ENCODE measurements around the gene RBFOX2. TPM values are rescaled to one million over a fixed set of nuclear protein-coding genes. Genes with fewer than 3 reads are reported as not detected.

RBFOX2 gene
- total RNA-seq, 1 donor from 2014 or later: 58.1 TPM

DNA sequence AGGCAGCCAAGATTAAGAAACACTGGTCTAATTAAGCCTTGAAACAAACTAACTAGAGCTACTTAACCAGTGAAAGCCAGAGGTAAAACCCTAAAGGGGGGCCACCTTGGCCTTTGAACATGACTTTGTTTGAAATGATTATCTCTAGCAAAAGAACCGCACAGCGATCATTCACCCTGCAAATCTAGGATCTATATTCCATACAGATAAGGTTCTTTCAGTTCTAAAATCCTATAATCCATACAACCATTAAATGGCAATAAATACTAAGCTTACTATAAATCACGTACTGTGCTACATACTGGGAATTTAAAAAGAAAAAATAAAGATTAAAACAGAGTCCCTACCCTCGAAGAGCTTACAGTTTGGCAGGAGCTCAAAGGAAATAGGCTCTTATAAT lies 40.6 kb downstream of the RBFOX2 start:
- H3K36me3 ChIP-seq: no peaks in the 10 kb centered on the region
- intact Hi-C loops (cut with DNase I): no loop called here
- no peaks in the 10 kb centered on the region for H3K27me3 ChIP-seq
- no peaks in the 10 kb centered on the region for H3K9me3 ChIP-seq
- no peak for DNase-seq (ENCODE audit: low spot score in 2 of 2)
- no peak overlapping the region for H3K4me3 ChIP-seq
- no peak overlapping the region for H3K27ac ChIP-seq
- peaks cover 0 to 8% of the 10 kb centered on the region in 2 donors for H3K4me1 ChIP-seq
- TF ChIP-seq, protein P1, sequence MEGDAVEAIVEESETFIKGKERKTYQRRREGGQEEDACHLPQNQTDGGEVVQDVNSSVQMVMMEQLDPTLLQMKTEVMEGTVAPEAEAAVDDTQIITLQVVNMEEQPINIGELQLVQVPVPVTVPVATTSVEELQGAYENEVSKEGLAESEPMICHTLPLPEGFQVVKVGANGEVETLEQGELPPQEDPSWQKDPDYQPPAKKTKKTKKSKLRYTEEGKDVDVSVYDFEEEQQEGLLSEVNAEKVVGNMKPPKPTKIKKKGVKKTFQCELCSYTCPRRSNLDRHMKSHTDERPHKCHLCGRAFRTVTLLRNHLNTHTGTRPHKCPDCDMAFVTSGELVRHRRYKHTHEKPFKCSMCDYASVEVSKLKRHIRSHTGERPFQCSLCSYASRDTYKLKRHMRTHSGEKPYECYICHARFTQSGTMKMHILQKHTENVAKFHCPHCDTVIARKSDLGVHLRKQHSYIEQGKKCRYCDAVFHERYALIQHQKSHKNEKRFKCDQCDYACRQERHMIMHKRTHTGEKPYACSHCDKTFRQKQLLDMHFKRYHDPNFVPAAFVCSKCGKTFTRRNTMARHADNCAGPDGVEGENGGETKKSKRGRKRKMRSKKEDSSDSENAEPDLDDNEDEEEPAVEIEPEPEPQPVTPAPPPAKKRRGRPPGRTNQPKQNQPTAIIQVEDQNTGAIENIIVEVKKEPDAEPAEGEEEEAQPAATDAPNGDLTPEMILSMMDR (IDR thresholded peaks at IDR 0.05): no peak

- no peak for DNase-seq (ENCODE audit: low spot score in 2 of 2)
- H3K4me1 ChIP-seq: peaks cover 0 to 8% of the 10 kb centered on the region in 2 donors
- intact Hi-C loops (cut with DNase I): no loop called here
Observed at GRCh38 chr22:35987487-35987886, 41.1 kb downstream of the RBFOX2 start.

DNA sequence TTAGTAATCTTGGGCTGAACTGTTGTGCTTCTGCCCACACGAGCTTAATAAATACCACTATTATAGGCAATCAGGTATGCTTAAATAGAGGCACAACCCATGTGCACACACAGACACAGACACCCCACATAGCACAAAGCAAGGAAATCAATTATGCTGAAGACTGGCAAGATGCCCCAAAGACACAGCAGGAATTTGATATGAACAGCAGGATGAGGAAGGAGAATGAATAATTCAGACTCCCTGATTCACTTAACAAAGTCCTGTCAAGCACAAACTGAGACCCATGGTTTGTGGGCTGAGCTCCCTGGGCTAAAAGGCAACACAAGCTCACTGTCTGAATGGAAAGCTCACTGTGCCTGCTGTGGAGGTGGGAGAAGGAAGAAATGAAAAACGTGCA lies 42.5 kb downstream of the RBFOX2 start:
- no peaks in the 10 kb centered on the region for H3K36me3 ChIP-seq
- peaks cover 0 to 8% of the 10 kb centered on the region in 2 donors for H3K4me1 ChIP-seq
- no peaks in the 10 kb centered on the region for H3K27me3 ChIP-seq
- H3K9me3 ChIP-seq: no peaks in the 10 kb centered on the region
- no peak overlapping the region for H3K27ac ChIP-seq
- intact Hi-C loops (cut with DNase I): no loop called here
- no peak for DNase-seq (ENCODE audit: low spot score in 2 of 2)
- no peak overlapping the region for H3K4me3 ChIP-seq
- TF ChIP-seq, protein P1 (IDR thresholded peaks at IDR 0.05): no peak

More at GRCh38 chr22:35987487-35987886, 41.1 kb downstream of the RBFOX2 start:
- Histone ChIP-seq H3K27ac (no peak overlapping the region), H3K9me3 (no peaks in the 10 kb centered on the region), H3K27me3 (no peaks in the 10 kb centered on the region), H3K4me3 (no peak overlapping the region), H3K36me3 (no peaks in the 10 kb centered on the region)
- TF ChIP-seq, protein P1 (IDR thresholded peaks at IDR 0.05): no peak

DNA sequence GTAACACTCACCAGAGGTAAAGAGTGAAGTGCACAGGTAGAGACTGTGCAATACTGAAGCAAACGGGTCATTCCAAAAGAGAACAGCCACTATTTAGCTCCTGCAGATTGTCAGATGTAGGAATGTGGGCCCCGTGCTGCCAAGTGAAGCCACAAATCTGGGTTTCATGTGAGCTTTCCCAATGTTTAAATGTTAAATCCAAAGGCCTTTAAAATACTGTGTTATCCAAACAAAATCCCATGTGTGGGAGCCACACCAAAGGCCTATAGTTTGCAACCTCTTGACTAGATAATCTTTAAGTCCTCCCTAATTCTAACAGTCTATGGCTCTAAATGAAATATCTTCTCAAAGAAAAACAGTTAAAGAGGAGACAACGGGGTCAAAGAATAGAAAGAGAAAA lies 43.3 kb downstream of the RBFOX2 start:
- Histone ChIP-seq H3K27me3 (no peaks in the 10 kb centered on the region), H3K4me3 (no peak overlapping the region), H3K9me3 (no peaks in the 10 kb centered on the region), H3K4me1 (peaks cover 0 to 8% of the 10 kb centered on the region in 2 donors), H3K36me3 (no peaks in the 10 kb centered on the region), H3K27ac (no peak overlapping the region)
- TF ChIP-seq, protein P1 (IDR thresholded peaks at IDR 0.05): no peak
- DNase-seq (ENCODE audit: low spot score in 2 of 2): no peak
- intact Hi-C loops (cut with DNase I): no loop called here

GRCh38 chr22:35984183-35985175 lies 44.1 kb downstream of the RBFOX2 start:
- Histone ChIP-seq H3K4me1 (peaks cover 0 to 8% of the 10 kb centered on the region in 2 donors), H3K4me3 (no peak overlapping the region)
- intact Hi-C loops (cut with DNase I): no loop called here

More at GRCh38 chr22:35984183-35985175, 44.1 kb downstream of the RBFOX2 start:
- no peaks in the 10 kb centered on the region for H3K27me3 ChIP-seq
- H3K27ac ChIP-seq: no peak overlapping the region
- no peaks in the 10 kb centered on the region for H3K9me3 ChIP-seq
- no peaks in the 10 kb centered on the region for H3K36me3 ChIP-seq
- TF ChIP-seq, protein P1 (IDR thresholded peaks at IDR 0.05): no peak
- no peak for DNase-seq (ENCODE audit: low spot score in 2 of 2)

All from ascending aorta (tissue), 2 donors.